ENCODE data around the gene SLF1.
"Not testable (repeated sequence)": the region's sequence is repeated elsewhere in the genome, so short reads cannot be mapped to it uniquely, and the experiment has no call there.

The SLF1 gene

DNA sequence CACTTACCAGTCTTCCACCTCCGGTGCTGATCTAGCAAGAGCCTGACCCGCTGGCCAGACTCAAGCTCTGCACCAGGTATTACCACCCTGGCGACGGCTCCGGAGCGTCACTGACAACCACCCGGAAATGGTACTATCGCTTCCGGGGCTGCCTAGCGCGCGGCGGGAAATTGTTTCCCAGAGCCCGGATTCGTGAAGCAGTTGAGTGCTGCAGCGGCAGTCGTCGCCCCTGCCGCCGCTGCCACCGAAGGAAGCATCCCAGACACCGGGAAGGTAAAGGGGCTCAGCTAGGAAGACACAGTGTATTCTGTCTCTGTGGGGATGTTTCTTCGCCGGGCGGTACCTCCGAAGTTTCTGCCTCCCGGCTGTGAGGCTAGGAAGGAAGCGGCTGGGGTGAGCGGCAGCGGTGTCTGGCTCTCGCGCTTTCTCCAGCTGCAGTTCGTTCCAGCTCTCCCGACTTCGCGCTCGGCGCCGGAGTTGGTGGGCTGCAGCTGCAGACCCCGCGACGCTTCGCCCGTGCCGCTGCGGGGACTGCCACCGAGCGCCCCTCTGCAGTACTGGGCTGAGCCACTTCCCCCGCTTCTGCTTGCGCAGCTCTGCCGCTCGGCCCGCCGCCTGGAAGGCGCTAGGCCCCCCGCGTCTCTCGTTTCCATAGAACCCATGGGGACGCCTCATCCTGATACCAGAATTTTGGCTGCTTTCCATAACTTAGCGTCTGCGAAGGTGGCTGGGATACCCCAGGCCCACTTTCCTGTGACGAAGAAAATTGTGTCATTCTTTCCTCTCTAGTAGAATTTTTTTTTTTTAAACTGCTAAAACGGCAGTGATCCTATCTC is at the start of gene SLF1, which contains the start of gene KIAA0825:
Gene SLF1, plus strand, starts transcription at position 177 of the 836 bp plus-strand sequence. CDS start 10,142 bp downstream, outside the sequence.
Gene KIAA0825, minus strand, starts transcription at position 112 of the 836 bp plus-strand sequence. CDS start 81,478 bp downstream, outside the sequence.
- Histone ChIP-seq H3K27me3 (replicated peaks; ENCODE audit: control insufficient read depth, insufficient read depth, low read length) (no peaks in the 10 kb centered on the region), H3K9me3 (ENCODE audit: control insufficient read depth, low read length) (no peaks in the 10 kb centered on the region), H3K4me1 (ENCODE audit: control insufficient read depth, insufficient read depth, low read length) (peaks cover 17% of the 10 kb centered on the region), H3K4me3 (ENCODE audit: low read length) (peak within 1 kb of the TSS; percentile 93), H3K9ac (ENCODE audit: low read length) (peak within 1 kb of the TSS; percentile 76), H3K36me3 (ENCODE audit: control insufficient read depth, insufficient read depth, low read length, severe bottlenecking) (no peaks in the 10 kb centered on the region)
- peak; percentile 96 for DNase-seq (ENCODE audit: low read depth)

DNA sequence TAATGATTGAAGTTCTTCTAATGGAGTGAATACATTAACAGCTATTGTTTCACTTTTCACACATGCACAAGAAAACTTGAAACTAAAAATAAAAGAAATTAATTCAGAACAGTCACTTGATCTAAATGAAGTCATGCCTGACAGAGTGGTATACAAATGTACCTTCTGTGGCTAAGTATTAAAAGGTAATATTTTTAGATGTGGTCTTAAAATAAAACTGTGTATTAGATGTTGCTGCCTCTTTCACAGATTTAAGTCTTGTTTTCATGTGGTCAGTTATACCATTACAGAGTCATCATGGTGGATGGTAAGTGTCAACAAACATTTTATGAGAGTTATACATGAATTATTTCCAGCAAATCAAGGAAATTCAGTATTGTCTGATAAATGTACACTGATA is 47.1 kb upstream of the SLF1 start:
- DNase-seq (ENCODE audit: low read depth) = no peak
- Histone ChIP-seq H3K9me3 (ENCODE audit: control insufficient read depth, low read length) (no peaks in the 10 kb centered on the region), H3K4me1 (ENCODE audit: control insufficient read depth, insufficient read depth, low read length) (no peaks in the 10 kb centered on the region), H3K4me3 (ENCODE audit: low read length) (no peak overlapping the region), H3K36me3 (ENCODE audit: control insufficient read depth, insufficient read depth, low read length, severe bottlenecking) (no peaks in the 10 kb centered on the region), H3K27me3 (replicated peaks; ENCODE audit: control insufficient read depth, insufficient read depth, low read length) (no peaks in the 10 kb centered on the region), H3K9ac (ENCODE audit: low read length) (no peak overlapping the region)

DNA sequence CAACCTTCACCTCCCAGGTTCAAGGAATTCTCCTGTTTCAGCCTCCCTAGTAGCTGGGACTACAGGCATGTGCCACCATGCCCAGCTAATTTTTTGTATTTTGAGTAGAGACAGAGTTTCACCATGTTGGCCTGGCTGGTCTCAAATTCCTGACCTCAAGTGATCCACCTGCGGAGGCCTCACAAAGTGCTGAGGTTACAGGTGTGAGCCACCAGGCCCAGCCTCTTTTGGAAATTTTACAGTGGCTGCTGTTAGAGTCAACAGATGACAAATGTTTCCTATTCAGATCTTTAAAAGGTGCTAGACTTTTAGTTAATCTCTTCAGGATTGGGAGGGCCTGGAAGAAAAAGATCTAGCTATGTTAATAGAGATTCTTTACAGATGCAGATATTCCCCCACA is 45.1 kb upstream of the SLF1 start:
- not testable (repeated sequence) for H3K36me3 ChIP-seq (ENCODE audit: control insufficient read depth, insufficient read depth, low read length, severe bottlenecking); H3K9me3 ChIP-seq (ENCODE audit: control insufficient read depth, low read length); H3K4me3 ChIP-seq (ENCODE audit: low read length); H3K9ac ChIP-seq (ENCODE audit: low read length); H3K27me3 ChIP-seq (replicated peaks; ENCODE audit: control insufficient read depth, insufficient read depth, low read length); DNase-seq (ENCODE audit: low read depth); H3K4me1 ChIP-seq (ENCODE audit: control insufficient read depth, insufficient read depth, low read length)

DNA sequence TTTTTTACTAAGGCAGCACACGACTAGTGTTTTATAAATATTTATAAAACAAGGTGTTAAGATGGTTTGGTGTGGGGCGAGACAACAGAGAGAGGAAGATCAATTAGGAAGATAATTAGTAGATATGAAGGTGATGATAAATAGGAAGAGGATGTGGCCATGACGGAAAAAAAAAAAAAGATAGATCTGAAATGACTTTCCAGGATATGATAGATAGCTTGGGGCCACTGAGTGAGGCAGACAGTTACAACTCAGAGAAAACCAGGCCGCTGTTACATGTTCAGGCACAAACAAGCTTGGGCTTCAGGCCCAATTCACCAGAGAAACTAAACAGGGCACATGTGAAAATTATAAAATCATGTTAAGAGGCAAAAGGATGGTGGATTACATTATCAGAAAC is 43.3 kb upstream of the SLF1 start:
- Histone ChIP-seq H3K36me3 (ENCODE audit: control insufficient read depth, insufficient read depth, low read length, severe bottlenecking) (no peaks in the 10 kb centered on the region), H3K4me3 (ENCODE audit: low read length) (no peak overlapping the region)

DNA sequence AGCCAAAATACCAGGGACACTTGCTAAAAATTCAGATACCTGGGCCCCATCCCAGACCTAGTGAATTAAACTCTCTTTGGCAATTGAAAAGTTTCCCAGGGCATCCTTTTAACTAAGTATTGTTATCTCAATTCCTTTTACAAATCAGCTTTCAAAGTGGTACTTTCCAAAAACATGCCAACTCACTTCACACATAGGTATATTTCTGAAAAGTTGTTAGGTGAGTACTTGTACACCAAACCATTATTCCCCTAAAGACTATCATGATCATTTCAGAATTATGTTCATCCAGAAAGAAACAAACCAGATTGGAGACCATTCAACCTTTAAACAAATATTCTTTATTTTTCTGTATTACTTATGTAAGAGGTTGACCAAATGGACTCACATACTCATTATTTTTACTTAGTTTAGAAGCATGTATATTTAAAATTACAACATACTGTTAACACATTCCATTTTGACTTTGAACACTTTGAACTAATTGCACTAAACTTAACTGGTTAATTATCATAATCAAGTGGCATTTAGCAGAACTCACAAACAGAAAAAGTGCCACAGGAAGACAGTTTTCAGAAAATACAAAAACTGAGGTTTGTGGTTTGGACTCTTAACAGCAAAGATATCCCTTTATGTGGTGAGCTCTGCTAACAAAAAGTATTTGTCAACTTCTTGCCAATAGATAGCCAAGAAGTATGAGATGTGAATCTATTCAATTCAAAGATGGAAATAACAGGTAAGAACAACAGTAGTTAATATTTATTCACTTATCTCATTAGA is 40.8 kb upstream of the SLF1 start:
- Histone ChIP-seq H3K4me3 (ENCODE audit: low read length) (no peak overlapping the region), H3K27me3 (replicated peaks; ENCODE audit: control insufficient read depth, insufficient read depth, low read length) (no peaks in the 10 kb centered on the region), H3K9me3 (ENCODE audit: control insufficient read depth, low read length) (no peaks in the 10 kb centered on the region), H3K9ac (ENCODE audit: low read length) (no peak overlapping the region), H3K36me3 (ENCODE audit: control insufficient read depth, insufficient read depth, low read length, severe bottlenecking) (no peaks in the 10 kb centered on the region), H3K4me1 (ENCODE audit: control insufficient read depth, insufficient read depth, low read length) (no peaks in the 10 kb centered on the region)
- no peak for DNase-seq (ENCODE audit: low read depth)

More for the DNA sequence above, 43.3 kb upstream of the SLF1 start:
- no peaks in the 10 kb centered on the region for H3K27me3 ChIP-seq (replicated peaks; ENCODE audit: control insufficient read depth, insufficient read depth, low read length)
- no peak for DNase-seq (ENCODE audit: low read depth)
- H3K9me3 ChIP-seq (ENCODE audit: control insufficient read depth, low read length) = no peaks in the 10 kb centered on the region
- no peaks in the 10 kb centered on the region for H3K4me1 ChIP-seq (ENCODE audit: control insufficient read depth, insufficient read depth, low read length)
- H3K9ac ChIP-seq (ENCODE audit: low read length) = no peak overlapping the region

DNA sequence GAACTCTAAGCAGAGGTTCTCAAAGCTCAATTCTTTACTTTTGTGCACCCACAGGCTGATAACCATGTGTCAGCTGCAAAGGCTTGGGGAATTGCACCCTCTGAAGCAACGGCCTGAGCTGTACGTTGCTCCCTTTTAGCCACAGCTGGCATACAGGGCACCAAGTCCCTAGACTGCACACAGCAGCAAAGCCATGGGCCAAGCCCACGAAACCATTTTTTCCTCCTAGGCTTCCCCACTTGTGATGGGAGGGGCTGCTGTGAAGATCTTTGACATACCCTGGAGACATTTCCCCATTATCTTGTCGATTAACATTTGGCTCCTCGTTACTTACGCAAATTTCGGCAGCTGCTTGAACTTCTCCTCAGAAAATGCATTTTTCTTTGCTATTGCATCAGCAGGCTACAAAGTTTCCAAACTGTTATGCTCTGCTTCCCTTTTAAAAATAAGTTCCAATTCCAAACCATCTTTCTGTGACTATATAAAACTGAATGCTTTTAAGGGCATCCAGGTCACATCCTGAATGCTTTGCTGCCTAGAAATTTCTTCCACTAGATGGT is 23.1 kb upstream of the SLF1 start:
- no peak for DNase-seq (ENCODE audit: low read depth)
- no peaks in the 10 kb centered on the region for H3K4me1 ChIP-seq (ENCODE audit: control insufficient read depth, insufficient read depth, low read length)
- H3K27me3 ChIP-seq (replicated peaks; ENCODE audit: control insufficient read depth, insufficient read depth, low read length) = no peaks in the 10 kb centered on the region
- no peaks in the 10 kb centered on the region for H3K36me3 ChIP-seq (ENCODE audit: control insufficient read depth, insufficient read depth, low read length, severe bottlenecking)
- H3K9me3 ChIP-seq (ENCODE audit: control insufficient read depth, low read length) = no peaks in the 10 kb centered on the region
- no peak overlapping the region for H3K4me3 ChIP-seq (ENCODE audit: low read length)
- no peak overlapping the region for H3K9ac ChIP-seq (ENCODE audit: low read length)

DNA sequence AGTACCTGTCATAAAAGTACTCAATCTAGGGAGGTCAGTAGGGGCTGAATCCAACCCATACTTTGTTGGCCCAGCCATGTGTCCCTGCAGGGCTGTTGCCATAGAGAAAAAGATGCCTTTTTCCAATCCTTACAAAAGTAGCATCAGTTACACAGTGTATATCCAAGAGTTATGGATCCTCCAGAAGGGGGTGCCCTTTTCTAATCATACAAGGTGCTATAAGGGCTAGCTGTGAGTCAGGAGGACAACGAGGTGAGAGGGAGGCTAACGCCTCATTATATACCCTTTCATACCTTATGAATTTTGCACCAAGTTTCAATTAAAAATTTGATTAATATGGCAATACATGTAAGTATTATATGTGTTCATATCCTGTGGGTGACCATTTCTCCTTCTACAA is 4.9 kb upstream of the SLF1 start:
- H3K9me3 ChIP-seq (ENCODE audit: control insufficient read depth, low read length) = no peaks in the 10 kb centered on the region
- H3K4me1 ChIP-seq (ENCODE audit: control insufficient read depth, insufficient read depth, low read length) = peaks cover 5% of the 10 kb centered on the region
- no peak for DNase-seq (ENCODE audit: low read depth)
- H3K27me3 ChIP-seq (replicated peaks; ENCODE audit: control insufficient read depth, insufficient read depth, low read length) = no peaks in the 10 kb centered on the region
- no peak overlapping the region for H3K9ac ChIP-seq (ENCODE audit: low read length)
- H3K4me3 ChIP-seq (ENCODE audit: low read length) = no peak overlapping the region
- no peaks in the 10 kb centered on the region for H3K36me3 ChIP-seq (ENCODE audit: control insufficient read depth, insufficient read depth, low read length, severe bottlenecking)

DNA sequence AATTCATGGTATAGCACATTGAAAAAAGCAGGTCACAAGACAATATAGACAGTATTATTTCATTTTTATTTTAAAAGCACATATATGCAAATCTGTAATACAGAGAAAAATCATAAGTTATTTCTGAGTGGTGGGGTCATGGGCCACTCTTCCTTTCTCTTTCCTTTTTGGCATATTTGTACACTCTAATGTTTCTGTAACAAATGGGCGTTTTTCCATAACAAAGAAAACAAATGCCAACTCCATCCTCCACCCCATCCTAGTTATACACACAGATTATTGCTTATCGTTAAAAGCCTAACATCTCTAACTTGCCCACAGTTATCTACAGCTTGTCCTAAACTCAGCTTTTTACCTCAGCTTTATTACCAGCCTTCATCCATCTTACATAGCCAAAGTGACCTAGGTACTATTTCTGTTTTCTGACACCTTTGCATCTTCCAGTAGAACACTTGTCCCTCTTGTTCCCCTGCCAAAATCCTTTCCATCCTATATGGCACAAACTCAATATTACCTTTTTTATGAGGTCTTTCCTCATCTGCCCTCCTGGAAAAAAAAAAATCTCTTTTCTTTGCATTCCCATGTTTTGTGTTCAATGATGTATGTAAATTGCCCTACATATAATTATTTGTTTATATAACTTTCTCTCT is 4.2 kb upstream of the SLF1 start:
- no peak for DNase-seq (ENCODE audit: low read depth)
- Histone ChIP-seq H3K4me3 (ENCODE audit: low read length) (no peak overlapping the region), H3K4me1 (ENCODE audit: control insufficient read depth, insufficient read depth, low read length) (peaks cover 7% of the 10 kb centered on the region), H3K27me3 (replicated peaks; ENCODE audit: control insufficient read depth, insufficient read depth, low read length) (no peaks in the 10 kb centered on the region), H3K36me3 (ENCODE audit: control insufficient read depth, insufficient read depth, low read length, severe bottlenecking) (no peaks in the 10 kb centered on the region), H3K9me3 (ENCODE audit: control insufficient read depth, low read length) (no peaks in the 10 kb centered on the region), H3K9ac (ENCODE audit: low read length) (no peak overlapping the region)

DNA sequence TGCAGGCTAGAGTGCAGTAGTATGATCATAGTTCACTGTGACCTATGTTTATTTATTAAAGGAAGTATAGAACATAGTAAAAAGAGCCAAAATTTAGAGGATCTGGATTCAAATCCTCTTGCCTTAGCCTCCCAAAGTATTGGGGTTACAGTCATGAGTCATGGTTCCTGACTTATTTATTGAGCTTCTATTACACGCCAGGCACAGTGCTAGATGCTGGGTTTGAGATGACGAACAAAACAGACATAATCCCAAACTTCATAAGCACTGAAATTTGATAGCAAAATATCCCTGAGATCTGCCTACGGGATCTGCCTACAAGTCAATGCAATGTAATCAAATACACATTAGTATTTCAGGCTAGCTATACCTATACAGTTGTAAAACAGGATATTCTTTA is 2.6 kb upstream of the SLF1 start:
- Histone ChIP-seq H3K4me3 (ENCODE audit: low read length) (no peak overlapping the region), H3K9ac (ENCODE audit: low read length) (no peak overlapping the region), H3K36me3 (ENCODE audit: control insufficient read depth, insufficient read depth, low read length, severe bottlenecking) (no peaks in the 10 kb centered on the region), H3K27me3 (replicated peaks; ENCODE audit: control insufficient read depth, insufficient read depth, low read length) (no peaks in the 10 kb centered on the region), H3K4me1 (ENCODE audit: control insufficient read depth, insufficient read depth, low read length) (peaks cover 13% of the 10 kb centered on the region), H3K9me3 (ENCODE audit: control insufficient read depth, low read length) (no peaks in the 10 kb centered on the region)
- no peak for DNase-seq (ENCODE audit: low read depth)

DNA sequence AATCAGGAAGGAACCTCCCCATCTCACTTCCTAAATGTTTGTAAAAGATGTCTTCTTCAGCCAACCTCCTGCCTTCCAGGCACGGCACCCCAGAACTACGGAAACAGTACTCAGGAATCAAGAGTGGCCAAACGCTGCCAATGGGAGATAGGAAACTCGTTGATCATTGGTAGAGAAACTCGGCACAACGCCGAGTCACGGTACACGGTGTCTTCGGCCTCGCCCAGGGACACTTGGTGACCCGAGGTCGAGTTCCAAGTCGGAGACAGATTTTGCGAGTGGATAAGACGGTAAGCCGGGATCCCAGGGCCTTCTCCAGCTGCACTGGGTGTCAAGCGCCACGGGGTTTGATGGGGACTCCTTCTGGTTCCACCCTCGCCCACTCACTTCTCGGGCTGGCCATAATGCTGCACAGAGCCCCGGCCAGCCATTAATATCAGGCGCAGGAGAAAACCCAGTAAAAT is 408 bp upstream of the SLF1 start:
- Histone ChIP-seq H3K4me1 (ENCODE audit: control insufficient read depth, insufficient read depth, low read length) (peaks cover 17% of the 10 kb centered on the region), H3K36me3 (ENCODE audit: control insufficient read depth, insufficient read depth, low read length, severe bottlenecking) (no peaks in the 10 kb centered on the region), H3K27me3 (replicated peaks; ENCODE audit: control insufficient read depth, insufficient read depth, low read length) (no peaks in the 10 kb centered on the region), H3K9me3 (ENCODE audit: control insufficient read depth, low read length) (no peaks in the 10 kb centered on the region), H3K9ac (ENCODE audit: low read length) (peak overlapping the region; percentile 76), H3K4me3 (ENCODE audit: low read length) (peak overlapping the region; percentile 93)
- peak; percentile 89 for DNase-seq (ENCODE audit: low read depth)

DNA sequence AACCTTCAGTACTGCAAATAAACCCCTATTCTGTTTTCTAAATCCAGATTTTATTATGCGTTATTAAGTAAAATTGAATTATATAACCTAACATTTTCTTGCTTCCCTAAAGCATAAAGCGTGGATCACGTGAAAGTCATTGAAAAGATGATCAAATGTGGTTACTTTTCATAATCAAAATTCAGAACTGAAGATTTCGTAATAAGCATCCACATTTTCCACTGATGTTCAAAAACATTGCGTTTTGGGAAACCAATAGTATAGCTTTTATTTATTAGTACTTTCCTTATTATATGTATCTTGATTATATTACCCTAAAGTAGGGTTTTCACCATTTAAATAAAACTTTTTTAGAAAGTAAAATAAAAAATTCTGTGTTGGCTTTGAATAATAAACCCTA is 1.8 kb downstream of the SLF1 start:
- Histone ChIP-seq H3K4me3 (ENCODE audit: low read length) (no peak overlapping the region), H3K27me3 (replicated peaks; ENCODE audit: control insufficient read depth, insufficient read depth, low read length) (no peaks in the 10 kb centered on the region), H3K36me3 (ENCODE audit: control insufficient read depth, insufficient read depth, low read length, severe bottlenecking) (no peaks in the 10 kb centered on the region), H3K4me1 (ENCODE audit: control insufficient read depth, insufficient read depth, low read length) (peaks cover 17% of the 10 kb centered on the region), H3K9me3 (ENCODE audit: control insufficient read depth, low read length) (no peaks in the 10 kb centered on the region), H3K9ac (ENCODE audit: low read length) (no peak overlapping the region)
- no peak for DNase-seq (ENCODE audit: low read depth)

All from adipocyte (in vitro differentiated cells).